GM12878 (cell line): ENCODE measurements around the gene TSPAN5. TPM values are rescaled to one million over a fixed set of nuclear protein-coding genes. Genes with fewer than 3 reads are reported as not detected.

Experiments used
- ATAC-seq: fragments of 200-7000 bp; cut with Tn5 transposase; 3 replicates; pipeline ENCODE4 v1.9.1; 2020; ENCODE audit warnings: mild to moderate bottlenecking, moderate library complexity
- BruUV-seq: library from RNA; stranded (reverse); fragments of 400-500 nt; replicated peaks from 2 replicates; lab custom pipeline; 2021; lab: Mats Ljungman, UMichigan
- CTCF ChIA-PET: fragments of 300-600 bp; sonication (Branson Sonifier 250); formaldehyde crosslinking; extraction: SDS; loops from one replicate; lab custom pipeline; 2021; ENCODE audit warnings: inconsistent platforms; lab: Yijun Ruan, JAX
- POLR2A ChIA-PET: fragments of 350-600 bp; formaldehyde crosslinking; extraction: SDS; loops from one replicate; lab custom pipeline; 2021; ENCODE audit warnings: inconsistent platforms; lab: Charles Lee
- RAD21 ChIA-PET: fragments of 300-600 bp; sonication (Branson Sonifier 250); formaldehyde crosslinking; loops from one replicate; lab custom pipeline; 2023; ENCODE audit warnings: antibody characterized with exemption; ENCODE audit not compliant: unreplicated experiment; lab: Charles Lee
- SMC1A ChIA-PET: fragments of 300-600 bp; sonication (Branson Sonifier 250); formaldehyde crosslinking; loops from one replicate; lab custom pipeline; 2023; ENCODE audit not compliant: unreplicated experiment, uncharacterized antibody; lab: Charles Lee
- DNase-seq: peaks from one replicate; pipeline ENCODE4 v3.0.0-alpha.2; 2011; ENCODE audit warnings: low read depth, low spot score
- FAIRE-seq: peaks from 3 replicates; lab custom pipeline; 2011; peaks lifted over from hg19 to GRCh38; lab: Jason Lieb, UNC
- H2AFZ ChIP-seq: 2 replicates; pipeline ENCODE4 v1.6.0; 2011; ENCODE audit warnings: low read depth, low read length, control low read depth; ENCODE audit not compliant: control insufficient read depth
- H3K27ac ChIP-seq: 2 replicates; pipeline ENCODE4 v1.5.1; 2011; ENCODE audit warnings: control low read depth; ENCODE audit not compliant: control insufficient read depth, insufficient read depth
- H3K27me3 ChIP-seq, 2 experiments: replicated peaks in 1 of 2; 2 replicates each; pipeline versions ENCODE4 v1.6.0 to v1.6.1; 2011; ENCODE audit warnings: low read length in 1 of 2; ENCODE audit not compliant: control insufficient read depth in 2 of 2, insufficient read depth in 2 of 2
- H3K36me3 ChIP-seq, 2 experiments: 2 replicates each; pipeline ENCODE4 v1.5.1; 2011; ENCODE audit warnings: low read length in 1 of 2; ENCODE audit not compliant: control insufficient read depth in 2 of 2, insufficient read depth in 2 of 2
- H3K4me1 ChIP-seq: 2 replicates; pipeline ENCODE4 v1.6.1; 2011; ENCODE audit warnings: mild to moderate bottlenecking, low read length, moderate library complexity, mixed read lengths; ENCODE audit not compliant: control insufficient read depth, insufficient read depth
- H3K4me2 ChIP-seq: 2 replicates; pipeline ENCODE4 v1.6.0; 2011; ENCODE audit warnings: control low read depth; ENCODE audit not compliant: control insufficient read depth, insufficient read depth
- H3K4me3 ChIP-seq: fragments of 200-600 bp; sonication (generic); 2 replicates; pipeline ENCODE4 v1.5.1; 2016
- H3K79me2 ChIP-seq: 2 replicates; pipeline ENCODE4 v1.6.0; 2011; ENCODE audit warnings: low read length; ENCODE audit not compliant: control insufficient read depth, insufficient read depth
- H3K9ac ChIP-seq: 2 replicates; pipeline ENCODE4 v1.8.0; 2011; ENCODE audit warnings: low read length, control low read depth, mixed read lengths; ENCODE audit not compliant: control insufficient read depth, insufficient read depth
- H3K9me3 ChIP-seq: replicated peaks from 3 replicates; pipeline ENCODE4 v1.5.1; 2011; ENCODE audit warnings: mild to moderate bottlenecking, low read length; ENCODE audit not compliant: control insufficient read depth, insufficient read depth
- H4K20me1 ChIP-seq: 2 replicates; pipeline ENCODE4 v1.6.0; 2011; ENCODE audit not compliant: control insufficient read depth, insufficient read depth
- CBX3 ChIP-seq: fragments of 200-600 bp; sonication (generic); IDR thresholded peaks from 2 replicates; pipeline ENCODE4 v1.6.1; 2016; ENCODE audit warnings: low read depth, borderline replicate concordance
- CREM ChIP-seq: IDR thresholded peaks from 2 replicates; pipeline ENCODE4 v1.6.1; 2014; ENCODE audit warnings: antibody characterized with exemption, low read depth
- DPF2 ChIP-seq: fragments of 450-650 bp; IDR thresholded peaks from 2 replicates; pipeline ENCODE4 v1.6.1; 2017; ENCODE audit warnings: mild to moderate bottlenecking
- EZH2 ChIP-seq: IDR thresholded peaks from 2 replicates; pipeline ENCODE4 v1.6.1; 2012; ENCODE audit warnings: low read depth, mild to moderate bottlenecking, control low read depth, inconsistent platforms, low read length, borderline replicate concordance; ENCODE audit not compliant: control insufficient read depth
- MYB ChIP-seq: fragments of 150-350 bp; IDR thresholded peaks from 2 replicates; pipeline ENCODE4 v1.6.1; 2014; ENCODE audit warnings: mild to moderate bottlenecking, low read depth, low read length, borderline replicate concordance
- NFYA ChIP-seq: IDR thresholded peaks from 2 replicates; pipeline ENCODE4 v1.6.1; 2011; ENCODE audit warnings: low read depth, mild to moderate bottlenecking, low read length, improper control_type of control experiment, borderline replicate concordance
- SPI1 ChIP-seq: IDR thresholded peaks from 2 replicates; pipeline ENCODE4 v1.6.1; 2011; ENCODE audit warnings: low read depth, mild to moderate bottlenecking, low read length, moderate library complexity, borderline replicate concordance; ENCODE audit not compliant: insufficient read depth
- SREBF2 ChIP-seq: IDR thresholded peaks from 2 replicates; pipeline ENCODE4 v1.6.1; 2012; ENCODE audit warnings: mild to moderate bottlenecking, low read length
- SRF ChIP-seq, 2 experiments: IDR thresholded peaks; 2 replicates each; pipeline ENCODE4 v1.6.1; 2011; ENCODE audit warnings: low read depth in 2 of 2, low read length in 2 of 2, mild to moderate bottlenecking in 1 of 2, moderate library complexity in 1 of 2
- WGBS: methylation state at CpG from one replicate; pipeline ENCODE4 v1.1.6; 2016; ENCODE audit warnings: low lambda C conversion rate; ENCODE audit not compliant: insufficient replicate concordance, insufficient coverage; ENCODE audit errors: missing lambda C conversion rate; 5-methylcytosine and 5-hydroxymethylcytosine counted together
- in situ Hi-C: fragments of 300-500 bp; cut with MboI; formaldehyde crosslinking; loops from 9 replicates; pipeline ENCODE4 v1.14.3; 2018; ENCODE audit warnings: mixed read lengths
- intact Hi-C: fragments of 100-400 bp; cut with micrococcal nuclease; formaldehyde crosslinking; loops from one replicate; pipeline ENCODE4 v1.14.2; 2022; ENCODE audit not compliant: unreplicated experiment
- polyA plus RNA-seq, 11 experiments: library from polyadenylated mRNA; depleted of rRNA in 4 of 11; unstranded in 6 of 11; stranded (reverse) in 5 of 11; fragments of >200 nt; fragmentation: Nextera tagmentation in 4 of 11; fragmentation: Illumina TruSeq in 1 of 11; extraction: Ambion mirVana in 4 of 11; extraction: Trizol in 1 of 11; gene quantifications; 1 replicate in 1 of 11; 2 replicates in 10 of 11; pipeline versions ENCODE4 v1.2.1 to v1.2.3, GENCODE V29; 2011 to 2016; ENCODE audit warnings: inconsistent platforms in 2 of 11, missing spikeins in 2 of 11, low read depth in 1 of 11
- total RNA-seq, 4 experiments: library from RNA; depleted of rRNA in 3 of 4; stranded (reverse); fragments of >200 nt in 3 of 4; fragmentation: Illumina TruSeq in 1 of 4; extraction: Trizol in 1 of 4; gene quantifications; 2 replicates each; pipeline versions ENCODE4 v1.2.1 to v1.2.3, GENCODE V29; 2013 to 2021
- TF ChIP-seq, protein P1 (sequence below): fragments of 450-650 bp; formaldehyde crosslinking; IDR thresholded peaks from 2 replicates; pipeline ENCODE4 v1.4.0; 2022; ENCODE audit warnings: mild to moderate bottlenecking, moderate library complexity
- TF ChIP-seq, protein P2 (sequence below): fragments of 450-650 bp; IDR thresholded peaks from 2 replicates; pipeline ENCODE4 v1.6.1; 2017; ENCODE audit warnings: low read depth, mild to moderate bottlenecking, moderate library complexity
- TF ChIP-seq, protein P3 (sequence below): fragments of 450-650 bp; IDR thresholded peaks from 2 replicates; pipeline ENCODE4 v1.6.1; 2017; ENCODE audit warnings: mild to moderate bottlenecking, moderate library complexity
- TF ChIP-seq, protein P4 (sequence below): fragments of 450-650 bp; IDR thresholded peaks from 2 replicates; pipeline ENCODE4 v1.6.1; 2018; ENCODE audit warnings: borderline replicate concordance, mild to moderate bottlenecking; ENCODE audit not compliant: partially characterized antibody

The TSPAN5 gene
- total and polyA plus RNA-seq, 10 of the 15 experiments (the other 5 are each of a cell fraction or from before 2014, with no cell fraction given): 0.09 to 8.2 (median 0.27) TPM

DNA sequence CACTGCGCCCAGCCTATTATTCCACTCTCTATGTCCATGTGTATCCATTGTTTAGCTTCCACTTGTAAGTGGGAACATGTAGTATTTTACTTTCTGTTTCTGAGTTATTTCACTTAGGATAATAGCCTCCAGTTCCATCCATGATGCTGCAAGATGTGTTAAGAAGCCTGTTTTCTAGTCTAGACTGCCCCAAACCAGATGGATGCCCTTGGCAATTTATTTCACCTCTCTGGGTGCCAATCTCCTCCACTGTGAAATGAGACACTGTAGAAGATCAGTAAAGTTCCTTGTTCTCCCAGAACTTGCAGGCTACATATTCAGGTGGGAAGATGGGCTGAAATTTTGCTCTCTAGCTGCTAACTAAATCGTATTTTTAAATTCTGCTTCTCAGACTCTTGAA, 72.8 kb downstream of the TSPAN5 start:
- ChIA-PET CTCF (no interaction called here), SMC1A (interaction anchor here (1.1 kb wide), 1 partner anchor 13 kb away, joined by 3 read pairs; no protein-coding TSS in a partner anchor), RAD21 (no interaction called here), POLR2A (no interaction called here)
- Histone ChIP-seq H2AFZ (no peak overlapping the region), H3K79me2 (no peaks in the 10 kb centered on the region), H3K36me3 (no peaks in the 10 kb centered on the region), H3K27me3 (peaks cover 0 to 5% of the 10 kb centered on the region in 2 experiments; a peak in 2 of 4 replicates), H3K4me3 (no peak overlapping the region), H3K9me3 (no peaks in the 10 kb centered on the region), H3K9ac (no peak overlapping the region), H3K27ac (no peak overlapping the region), H3K4me1 (no peaks in the 10 kb centered on the region), H3K4me2 (no peak overlapping the region), H4K20me1 (no peaks in the 10 kb centered on the region)
- FAIRE-seq (no peak), ATAC-seq (no peak), DNase-seq (no peak)
- in situ Hi-C loops (no loop called here), intact Hi-C loops (no loop called here)
- BruUV-seq: no TSS peak
- WGBS: 68% methylated on average over 2 of the region's 2 CpGs
- no peak for TF ChIP-seq SPI1
- TF ChIP-seq, protein P1, sequence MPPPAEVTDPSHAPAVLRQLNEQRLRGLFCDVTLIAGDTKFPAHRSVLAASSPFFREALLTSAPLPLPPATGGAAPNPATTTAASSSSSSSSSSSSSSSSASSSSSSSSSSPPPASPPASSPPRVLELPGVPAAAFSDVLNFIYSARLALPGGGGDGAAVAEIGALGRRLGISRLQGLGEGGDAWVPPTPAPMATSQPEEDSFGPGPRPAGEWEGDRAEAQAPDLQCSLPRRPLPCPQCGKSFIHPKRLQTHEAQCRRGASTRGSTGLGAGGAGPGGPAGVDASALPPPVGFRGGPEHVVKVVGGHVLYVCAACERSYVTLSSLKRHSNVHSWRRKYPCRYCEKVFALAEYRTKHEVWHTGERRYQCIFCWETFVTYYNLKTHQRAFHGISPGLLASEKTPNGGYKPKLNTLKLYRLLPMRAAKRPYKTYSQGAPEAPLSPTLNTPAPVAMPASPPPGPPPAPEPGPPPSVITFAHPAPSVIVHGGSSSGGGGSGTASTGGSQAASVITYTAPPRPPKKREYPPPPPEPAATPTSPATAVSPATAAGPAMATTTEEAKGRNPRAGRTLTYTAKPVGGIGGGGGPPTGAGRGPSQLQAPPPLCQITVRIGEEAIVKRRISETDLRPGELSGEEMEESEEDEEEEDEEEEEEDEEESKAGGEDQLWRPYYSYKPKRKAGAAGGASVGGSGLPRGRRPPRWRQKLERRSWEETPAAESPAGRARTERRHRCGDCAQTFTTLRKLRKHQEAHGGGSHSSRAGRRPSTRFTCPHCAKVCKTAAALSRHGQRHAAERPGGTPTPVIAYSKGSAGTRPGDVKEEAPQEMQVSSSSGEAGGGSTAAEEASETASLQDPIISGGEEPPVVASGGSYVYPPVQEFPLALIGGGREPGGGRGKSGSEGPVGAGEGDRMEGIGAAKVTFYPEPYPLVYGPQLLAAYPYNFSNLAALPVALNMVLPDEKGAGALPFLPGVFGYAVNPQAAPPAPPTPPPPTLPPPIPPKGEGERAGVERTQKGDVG: no peak
- TF ChIP-seq, protein P2, sequence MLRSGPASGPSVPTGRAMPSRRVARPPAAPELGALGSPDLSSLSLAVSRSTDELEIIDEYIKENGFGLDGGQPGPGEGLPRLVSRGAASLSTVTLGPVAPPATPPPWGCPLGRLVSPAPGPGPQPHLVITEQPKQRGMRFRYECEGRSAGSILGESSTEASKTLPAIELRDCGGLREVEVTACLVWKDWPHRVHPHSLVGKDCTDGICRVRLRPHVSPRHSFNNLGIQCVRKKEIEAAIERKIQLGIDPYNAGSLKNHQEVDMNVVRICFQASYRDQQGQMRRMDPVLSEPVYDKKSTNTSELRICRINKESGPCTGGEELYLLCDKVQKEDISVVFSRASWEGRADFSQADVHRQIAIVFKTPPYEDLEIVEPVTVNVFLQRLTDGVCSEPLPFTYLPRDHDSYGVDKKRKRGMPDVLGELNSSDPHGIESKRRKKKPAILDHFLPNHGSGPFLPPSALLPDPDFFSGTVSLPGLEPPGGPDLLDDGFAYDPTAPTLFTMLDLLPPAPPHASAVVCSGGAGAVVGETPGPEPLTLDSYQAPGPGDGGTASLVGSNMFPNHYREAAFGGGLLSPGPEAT: no peak
- TF ChIP-seq SREBF2: no peak
- no peak for TF ChIP-seq DPF2
- no peak for TF ChIP-seq EZH2
- no peak for TF ChIP-seq MYB
- TF ChIP-seq NFYA: no peak
- no peak for TF ChIP-seq CREM
- TF ChIP-seq SRF (IDR thresholded peaks at IDR 0.05; ENCODE audit: low read depth in 2 of 2, low read length in 2 of 2): no peak
- TF ChIP-seq, protein P3, sequence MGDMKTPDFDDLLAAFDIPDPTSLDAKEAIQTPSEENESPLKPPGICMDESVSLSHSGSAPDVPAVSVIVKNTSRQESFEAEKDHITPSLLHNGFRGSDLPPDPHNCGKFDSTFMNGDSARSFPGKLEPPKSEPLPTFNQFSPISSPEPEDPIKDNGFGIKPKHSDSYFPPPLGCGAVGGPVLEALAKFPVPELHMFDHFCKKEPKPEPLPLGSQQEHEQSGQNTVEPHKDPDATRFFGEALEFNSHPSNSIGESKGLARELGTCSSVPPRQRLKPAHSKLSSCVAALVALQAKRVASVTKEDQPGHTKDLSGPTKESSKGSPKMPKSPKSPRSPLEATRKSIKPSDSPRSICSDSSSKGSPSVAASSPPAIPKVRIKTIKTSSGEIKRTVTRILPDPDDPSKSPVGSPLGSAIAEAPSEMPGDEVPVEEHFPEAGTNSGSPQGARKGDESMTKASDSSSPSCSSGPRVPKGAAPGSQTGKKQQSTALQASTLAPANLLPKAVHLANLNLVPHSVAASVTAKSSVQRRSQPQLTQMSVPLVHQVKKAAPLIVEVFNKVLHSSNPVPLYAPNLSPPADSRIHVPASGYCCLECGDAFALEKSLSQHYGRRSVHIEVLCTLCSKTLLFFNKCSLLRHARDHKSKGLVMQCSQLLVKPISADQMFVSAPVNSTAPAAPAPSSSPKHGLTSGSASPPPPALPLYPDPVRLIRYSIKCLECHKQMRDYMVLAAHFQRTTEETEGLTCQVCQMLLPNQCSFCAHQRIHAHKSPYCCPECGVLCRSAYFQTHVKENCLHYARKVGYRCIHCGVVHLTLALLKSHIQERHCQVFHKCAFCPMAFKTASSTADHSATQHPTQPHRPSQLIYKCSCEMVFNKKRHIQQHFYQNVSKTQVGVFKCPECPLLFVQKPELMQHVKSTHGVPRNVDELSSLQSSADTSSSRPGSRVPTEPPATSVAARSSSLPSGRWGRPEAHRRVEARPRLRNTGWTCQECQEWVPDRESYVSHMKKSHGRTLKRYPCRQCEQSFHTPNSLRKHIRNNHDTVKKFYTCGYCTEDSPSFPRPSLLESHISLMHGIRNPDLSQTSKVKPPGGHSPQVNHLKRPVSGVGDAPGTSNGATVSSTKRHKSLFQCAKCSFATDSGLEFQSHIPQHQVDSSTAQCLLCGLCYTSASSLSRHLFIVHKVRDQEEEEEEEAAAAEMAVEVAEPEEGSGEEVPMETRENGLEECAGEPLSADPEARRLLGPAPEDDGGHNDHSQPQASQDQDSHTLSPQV: no peak
- TF ChIP-seq, protein P4, sequence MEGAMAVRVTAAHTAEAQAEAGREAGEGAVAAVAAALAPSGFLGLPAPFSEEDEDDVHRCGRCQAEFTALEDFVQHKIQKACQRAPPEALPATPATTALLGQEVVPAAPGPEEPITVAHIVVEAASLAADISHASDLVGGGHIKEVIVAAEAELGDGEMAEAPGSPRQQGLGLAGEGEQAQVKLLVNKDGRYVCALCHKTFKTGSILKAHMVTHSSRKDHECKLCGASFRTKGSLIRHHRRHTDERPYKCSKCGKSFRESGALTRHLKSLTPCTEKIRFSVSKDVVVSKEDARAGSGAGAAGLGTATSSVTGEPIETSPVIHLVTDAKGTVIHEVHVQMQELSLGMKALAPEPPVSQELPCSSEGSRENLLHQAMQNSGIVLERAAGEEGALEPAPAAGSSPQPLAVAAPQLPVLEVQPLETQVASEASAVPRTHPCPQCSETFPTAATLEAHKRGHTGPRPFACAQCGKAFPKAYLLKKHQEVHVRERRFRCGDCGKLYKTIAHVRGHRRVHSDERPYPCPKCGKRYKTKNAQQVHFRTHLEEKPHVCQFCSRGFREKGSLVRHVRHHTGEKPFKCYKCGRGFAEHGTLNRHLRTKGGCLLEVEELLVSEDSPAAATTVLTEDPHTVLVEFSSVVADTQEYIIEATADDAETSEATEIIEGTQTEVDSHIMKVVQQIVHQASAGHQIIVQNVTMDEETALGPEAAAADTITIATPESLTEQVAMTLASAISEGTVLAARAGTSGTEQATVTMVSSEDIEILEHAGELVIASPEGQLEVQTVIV: no peak
- TF ChIP-seq CBX3: no peak
